GM13976 (cell line): ENCODE measurements around the gene TLR7.

Source experiments
- DNase-seq: peaks from one replicate; pipeline ENCODE4 v3.0.0; 2012; ENCODE audit warnings: low spot score
- in situ Hi-C: fragments of 300-500 bp; cut with MboI; formaldehyde crosslinking; loops from one replicate; pipeline ENCODE4 v1.12.0; 2022; ENCODE audit warnings: low sequenced_read_pairs, mixed read lengths, inconsistent platforms; ENCODE audit not compliant: unreplicated experiment
- TF ChIP-seq, protein P1 (sequence below): IDR thresholded peaks from 2 replicates; pipeline ENCODE4 v1.5.1; 2012; ENCODE audit warnings: borderline replicate concordance, mild to moderate bottlenecking; ENCODE audit not compliant: insufficient read depth; ENCODE audit errors: extremely low read depth, missing control alignments, control extremely low read depth

TLR7 gene

DNA sequence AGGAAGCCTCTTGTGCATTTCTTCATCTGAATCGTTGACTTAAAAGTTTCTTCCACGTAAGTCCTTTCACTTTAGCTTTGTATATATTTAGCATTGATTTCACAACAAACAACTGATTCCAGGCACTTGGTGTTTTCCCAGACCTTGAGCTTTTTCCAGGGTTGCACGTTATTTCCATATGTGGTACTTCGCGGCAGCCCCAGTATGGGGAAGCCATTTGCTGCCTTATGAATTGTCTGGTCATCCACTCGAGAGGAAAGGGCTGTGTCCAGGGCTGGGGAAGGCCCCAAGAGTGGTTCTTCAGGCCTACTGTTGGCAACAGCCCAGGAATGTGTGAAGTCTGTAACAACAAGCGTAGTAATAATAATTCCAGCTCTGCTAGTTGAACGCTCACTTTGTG, 36.8 kb downstream of the TLR7 start:
- TF ChIP-seq, protein P1, sequence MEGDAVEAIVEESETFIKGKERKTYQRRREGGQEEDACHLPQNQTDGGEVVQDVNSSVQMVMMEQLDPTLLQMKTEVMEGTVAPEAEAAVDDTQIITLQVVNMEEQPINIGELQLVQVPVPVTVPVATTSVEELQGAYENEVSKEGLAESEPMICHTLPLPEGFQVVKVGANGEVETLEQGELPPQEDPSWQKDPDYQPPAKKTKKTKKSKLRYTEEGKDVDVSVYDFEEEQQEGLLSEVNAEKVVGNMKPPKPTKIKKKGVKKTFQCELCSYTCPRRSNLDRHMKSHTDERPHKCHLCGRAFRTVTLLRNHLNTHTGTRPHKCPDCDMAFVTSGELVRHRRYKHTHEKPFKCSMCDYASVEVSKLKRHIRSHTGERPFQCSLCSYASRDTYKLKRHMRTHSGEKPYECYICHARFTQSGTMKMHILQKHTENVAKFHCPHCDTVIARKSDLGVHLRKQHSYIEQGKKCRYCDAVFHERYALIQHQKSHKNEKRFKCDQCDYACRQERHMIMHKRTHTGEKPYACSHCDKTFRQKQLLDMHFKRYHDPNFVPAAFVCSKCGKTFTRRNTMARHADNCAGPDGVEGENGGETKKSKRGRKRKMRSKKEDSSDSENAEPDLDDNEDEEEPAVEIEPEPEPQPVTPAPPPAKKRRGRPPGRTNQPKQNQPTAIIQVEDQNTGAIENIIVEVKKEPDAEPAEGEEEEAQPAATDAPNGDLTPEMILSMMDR: no peak
- in situ Hi-C loops: no loop called here
- no peak for DNase-seq

DNA sequence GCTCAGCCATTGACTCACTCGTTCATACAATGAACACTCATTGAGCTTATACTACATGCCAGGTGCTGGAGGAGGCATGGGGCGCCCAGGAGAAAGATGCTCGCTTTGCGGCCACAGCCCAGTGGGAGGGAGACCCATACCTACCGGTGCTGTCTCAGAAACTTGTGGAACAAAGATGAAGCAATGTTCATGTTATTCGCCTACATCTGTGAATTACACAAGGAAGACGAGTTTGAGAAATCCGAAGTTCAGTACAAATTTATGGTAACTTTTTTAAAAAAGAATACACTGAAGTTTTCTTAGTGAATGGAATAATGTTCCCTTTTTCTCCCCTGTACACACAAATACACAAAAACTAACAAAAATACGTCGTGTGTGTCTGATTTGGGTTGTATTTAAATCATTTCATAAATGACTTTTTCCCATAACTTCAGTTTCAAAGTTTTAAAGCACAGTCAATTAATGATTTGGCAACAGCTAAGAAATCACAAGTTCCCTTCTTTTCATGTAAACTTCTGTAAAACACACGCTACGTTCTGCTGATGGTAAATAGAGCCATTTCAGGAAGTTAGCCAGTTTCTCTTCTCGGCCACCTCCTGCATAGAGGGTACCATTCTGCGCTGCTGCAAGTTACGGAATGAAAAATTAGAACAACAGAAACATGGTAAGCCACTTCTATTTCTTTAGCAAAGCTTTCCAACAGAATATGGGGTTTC, 39.3 kb downstream of the TLR7 start, which contains the start of gene TLR8:
Gene TLR8, plus strand, starts transcription at position 575 of the 716 bp plus-strand sequence. Its CDS starts 87 bp downstream, at position 662.
- no peak for DNase-seq
- in situ Hi-C loops: no loop called here
- TF ChIP-seq, protein P1: no peak

DNA sequence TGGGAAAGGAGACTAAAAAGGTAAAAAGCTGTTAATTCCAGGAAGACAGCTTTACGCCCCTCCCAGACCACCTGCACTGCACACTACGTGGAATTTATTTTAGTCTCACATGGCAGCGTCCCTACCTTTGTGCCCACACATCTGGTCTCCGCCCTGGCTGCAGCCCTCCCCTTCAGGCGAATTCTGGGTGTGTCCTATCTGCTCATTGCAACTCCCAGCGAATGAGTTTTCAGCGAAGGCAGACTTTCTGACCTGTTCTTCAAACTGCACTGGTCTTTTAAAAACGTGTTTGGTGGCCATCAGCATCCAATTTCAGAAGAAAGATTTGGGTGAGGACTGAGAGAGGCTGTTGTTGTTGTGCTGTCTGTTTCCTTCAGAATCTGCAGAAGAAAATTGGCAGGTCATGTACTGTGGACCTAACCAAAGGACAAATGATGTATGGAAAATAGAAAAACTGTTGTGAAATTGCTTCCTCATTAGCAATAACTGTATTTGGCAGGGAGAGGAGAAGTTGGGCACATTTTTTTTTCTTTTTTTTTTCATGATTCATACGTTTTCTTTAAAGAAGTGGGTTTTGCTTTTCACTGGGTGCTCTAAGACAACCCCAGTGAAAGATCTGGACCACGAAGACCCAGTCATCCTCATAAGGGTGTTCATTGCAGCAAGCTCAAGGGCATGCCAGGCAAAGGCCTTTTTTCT, 43.7 kb downstream of the TLR7 start:
- in situ Hi-C loops: no loop called here
- DNase-seq: no peak
- TF ChIP-seq, protein P1: no peak

DNA sequence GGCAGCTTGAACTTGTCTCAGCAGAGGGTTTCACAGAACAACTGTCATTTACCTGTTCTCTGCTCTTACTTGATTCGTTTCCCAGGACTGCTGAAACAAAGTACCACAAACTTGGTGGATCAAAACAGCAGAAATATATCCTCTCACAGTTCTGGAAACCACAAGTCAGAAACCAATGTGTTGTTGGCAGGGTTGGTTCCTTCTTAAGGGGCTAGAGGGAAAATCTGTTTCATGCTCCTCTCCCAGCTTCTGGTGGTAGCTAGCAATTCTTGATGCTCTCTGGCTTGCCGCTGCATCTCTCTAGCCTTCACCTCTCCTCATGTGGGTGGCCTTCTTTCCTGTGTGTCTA, 44.2 kb downstream of the TLR7 start:
- TF ChIP-seq, protein P1: no peak
- DNase-seq: no peak
- in situ Hi-C loops: no loop called here

- in situ Hi-C loops: no loop called here
Observed at GRCh38 chrX:12912791-12913482, 46.1 kb downstream of the TLR7 start.

DNA sequence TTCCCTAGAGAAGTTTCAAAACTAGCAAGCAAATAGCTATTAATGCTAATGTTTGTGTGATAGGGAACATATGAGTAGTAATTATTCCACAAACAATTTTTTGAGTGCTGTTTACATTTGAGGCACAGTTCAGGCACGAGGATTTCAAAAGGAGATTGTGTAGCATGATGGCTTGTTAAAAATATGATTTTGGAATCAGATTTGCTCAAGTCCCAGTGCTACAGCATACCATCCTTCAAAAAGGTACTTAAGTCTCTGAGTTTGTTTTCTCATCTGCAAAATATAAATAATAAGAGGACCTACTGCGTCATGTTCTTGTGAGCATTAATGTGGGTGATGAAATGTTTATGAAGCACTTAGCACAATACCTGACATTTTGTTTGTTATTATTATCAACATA, 50.9 kb downstream of the TLR7 start:
- in situ Hi-C loops: no loop called here
- TF ChIP-seq, protein P1: no peak
- DNase-seq: no peak

More at GRCh38 chrX:12912791-12913482, 46.1 kb downstream of the TLR7 start:
- DNase-seq: no peak
- TF ChIP-seq, protein P1: no peak
